ENCODE data around the gene TPGS1. TPM values are rescaled to one million over a fixed set of nuclear protein-coding genes. Genes with fewer than 3 reads are reported as not detected.

Gene TPGS1
- total RNA-seq, 2 donors from 2014 or later = 13.3 to 14.4 TPM

- Histone ChIP-seq H3K36me3 (no peaks in the 10 kb centered on the region), H3K4me1 (no peaks in the 10 kb centered on the region), H3K27me3 (no peaks in the 10 kb centered on the region), H3K27ac (no peak overlapping the region), H3K9ac (ENCODE audit: low read depth in 2 of 2, low read length in 2 of 2) (no peak overlapping the region), H3K4me3 (no peak overlapping the region), H3K9me3 (no peaks in the 10 kb centered on the region)
- no peak for TF ChIP-seq CTCF (IDR thresholded peaks at IDR 0.05)
- intact Hi-C loops (cut with DNase I) = no loop called here
- DNase-seq = no peak
Observed at GRCh38 chr19:547836-548720, 40.8 kb downstream of the TPGS1 start.

- no peak for DNase-seq
- H3K9ac ChIP-seq (ENCODE audit: low read depth in 2 of 2, low read length in 2 of 2) = no peak overlapping the region
- H3K36me3 ChIP-seq = no peaks in the 10 kb centered on the region
- no peaks in the 10 kb centered on the region for H3K9me3 ChIP-seq
- intact Hi-C loops (cut with DNase I) = no loop called here
- H3K4me1 ChIP-seq = no peaks in the 10 kb centered on the region
- H3K27me3 ChIP-seq = no peaks in the 10 kb centered on the region
- TF ChIP-seq CTCF (IDR thresholded peaks at IDR 0.05) = no peak
- H3K4me3 ChIP-seq = no peak overlapping the region
- H3K27ac ChIP-seq = no peak overlapping the region
Observed at GRCh38 chr19:548886-549830, 41.9 kb downstream of the TPGS1 start.

GRCh38 chr19:554817-555216 is 47.5 kb downstream of the TPGS1 start:
- H3K9me3 ChIP-seq = no peaks in the 10 kb centered on the region
- DNase-seq = no peak
- no peak overlapping the region for H3K27ac ChIP-seq
- H3K4me1 ChIP-seq = no peaks in the 10 kb centered on the region
- no peak overlapping the region for H3K9ac ChIP-seq (ENCODE audit: low read depth in 2 of 2, low read length in 2 of 2)
- no peaks in the 10 kb centered on the region for H3K27me3 ChIP-seq
- no peak for TF ChIP-seq CTCF (IDR thresholded peaks at IDR 0.05)
- H3K4me3 ChIP-seq = no peak overlapping the region
- intact Hi-C loops (cut with DNase I) = no loop called here
- no peaks in the 10 kb centered on the region for H3K36me3 ChIP-seq

GRCh38 chr19:555474-555808 is 48.1 kb downstream of the TPGS1 start:
- Histone ChIP-seq H3K27me3 (no peaks in the 10 kb centered on the region), H3K9ac (ENCODE audit: low read depth in 2 of 2, low read length in 2 of 2) (no peak overlapping the region), H3K9me3 (no peaks in the 10 kb centered on the region), H3K36me3 (no peaks in the 10 kb centered on the region), H3K4me1 (no peaks in the 10 kb centered on the region), H3K27ac (peak overlapping the region; percentile 56), H3K4me3 (no peak overlapping the region)
- intact Hi-C loops (cut with DNase I) = no loop called here
- no peak for TF ChIP-seq CTCF (IDR thresholded peaks at IDR 0.05)
- DNase-seq = no peak

- no peak for DNase-seq
- Histone ChIP-seq H3K36me3 (no peaks in the 10 kb centered on the region), H3K27me3 (no peaks in the 10 kb centered on the region), H3K9me3 (no peaks in the 10 kb centered on the region), H3K4me3 (no peak overlapping the region), H3K9ac (ENCODE audit: low read depth in 2 of 2, low read length in 2 of 2) (peak overlapping the region; percentile 43 to 66), H3K27ac (peak overlapping the region; percentile 56), H3K4me1 (no peaks in the 10 kb centered on the region)
- TF ChIP-seq CTCF (IDR thresholded peaks at IDR 0.05) = no peak
- intact Hi-C loops (cut with DNase I) = no loop called here
Observed at GRCh38 chr19:556611-557382, 49.5 kb downstream of the TPGS1 start.

All from colonic mucosa (tissue), 4 donors.